Effector memory CD8-positive, alpha-beta T cell (primary cell): ENCODE data around the gene TMEM59.

Experiments
- ATAC-seq: fragments of 150-1000 bp; cut with Tn5 transposase; replicated peaks from 2 replicates; pipeline ENCODE4 v1.10.0; 2021; ENCODE audit warnings: mild to moderate bottlenecking, moderate library complexity
- DNase-seq, 3 experiments: peaks; one replicate each; pipeline ENCODE4 v3.0.0; 2021
- H3K27ac Mint-ChIP-seq, 2 donors: one replicate each; pipeline ENCODE4 v1.8.0; 2022; ENCODE audit warnings: mild to moderate bottlenecking in 2 of 2, mixed read lengths in 2 of 2, moderate library complexity in 2 of 2
- H3K27me3 Mint-ChIP-seq, 2 donors: one replicate each; pipeline ENCODE4 v1.8.0; 2022; ENCODE audit warnings: mixed read lengths in 2 of 2
- H3K36me3 Mint-ChIP-seq: one replicate; pipeline ENCODE4 v1.8.0; 2022; ENCODE audit warnings: mild to moderate bottlenecking, moderate library complexity, mixed read lengths; ENCODE audit not compliant: insufficient read depth
- H3K4me1 Mint-ChIP-seq, 2 donors: one replicate each; pipeline ENCODE4 v1.8.0; 2022; ENCODE audit warnings: low read depth in 2 of 2, mixed read lengths in 2 of 2
- H3K4me3 Mint-ChIP-seq, 2 donors: one replicate each; pipeline ENCODE4 v1.8.0; 2022; ENCODE audit warnings: mild to moderate bottlenecking in 2 of 2, mixed read lengths in 2 of 2, moderate library complexity in 2 of 2
- H3K9me3 Mint-ChIP-seq, 2 donors: one replicate each; pipeline ENCODE4 v1.8.0; 2022; ENCODE audit warnings: mixed read lengths in 2 of 2

Gene TMEM59

DNA sequence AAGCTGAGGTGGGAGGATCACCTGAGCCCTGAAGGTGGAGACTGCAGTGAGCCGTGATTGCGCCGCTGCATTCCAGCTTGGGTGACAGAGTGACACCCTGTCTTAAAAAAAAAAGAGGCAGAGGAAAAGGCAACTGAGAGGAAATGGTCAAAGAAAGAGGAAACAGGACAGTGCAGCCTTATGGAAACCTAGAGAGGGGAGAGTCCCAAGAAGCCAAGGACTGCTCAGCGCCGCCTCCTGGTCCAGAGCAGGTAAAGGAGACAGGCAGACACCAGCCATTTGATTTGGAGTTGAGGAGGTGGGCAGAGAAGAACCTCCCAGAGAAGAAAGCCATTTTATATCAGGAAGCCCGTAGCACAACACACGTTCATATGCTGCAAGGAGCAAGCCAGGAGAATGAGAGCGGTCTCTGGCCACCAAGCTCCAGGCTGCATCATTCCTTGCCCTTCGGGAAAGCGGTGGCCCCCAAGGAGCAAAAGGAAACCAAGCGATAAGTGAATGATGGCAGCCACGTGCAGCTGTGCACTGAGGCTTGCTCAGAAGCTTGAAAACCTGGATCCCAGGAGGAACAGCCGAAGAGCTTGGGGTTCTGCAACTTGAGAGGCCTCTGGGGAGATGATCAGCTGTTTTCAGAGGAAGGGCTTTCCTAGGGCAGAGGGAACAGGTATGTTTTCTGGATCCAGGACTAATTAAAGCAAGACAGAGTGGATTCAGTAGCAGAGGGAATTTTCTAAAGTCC, 73.1 kb downstream of the TMEM59 start:
- DNase-seq, result no peak
- Mint-ChIP-seq H3K4me1 (no peaks in the 10 kb centered on the region), H3K9me3 (no peaks in the 10 kb centered on the region), H3K27ac (no peak overlapping the region), H3K36me3 (no peaks in the 10 kb centered on the region), H3K4me3 (no peak overlapping the region), H3K27me3 (peaks cover 15 to 39% of the 10 kb centered on the region in 2 donors)
- ATAC-seq, result no peak
